ENCODE data around the gene EBF3. TPM values are rescaled to one million over a fixed set of nuclear protein-coding genes. Genes with fewer than 3 reads are reported as not detected.

The EBF3 gene
- total RNA-seq, 1 experiment from 2014 or later, result 0.12 TPM

DNA sequence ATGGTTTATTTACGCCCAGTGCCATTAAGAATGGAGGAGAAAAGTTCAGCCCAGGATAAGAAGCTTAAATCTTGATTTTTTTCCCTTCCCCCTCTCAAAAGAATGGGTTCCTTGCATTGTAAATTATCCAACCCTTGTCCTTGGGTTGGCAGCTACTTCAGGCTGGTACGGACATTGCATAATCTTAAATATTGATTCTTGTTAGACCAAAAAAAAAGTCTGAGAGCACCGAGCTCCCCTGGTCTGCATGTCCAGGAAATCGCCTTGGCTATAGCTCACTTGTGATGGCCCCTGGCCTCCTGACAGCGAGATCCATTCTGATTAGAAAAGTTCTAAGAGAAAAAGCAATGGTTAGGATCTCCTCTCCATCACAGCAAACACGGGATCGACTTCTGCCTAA, 151.7 kb downstream of the EBF3 start:
- no peaks in the 10 kb centered on the region for H3K27me3 ChIP-seq (ENCODE audit: insufficient read depth, low read length)
- ChIA-PET RAD21 (ENCODE audit: low non-redundant PET in 1 of 2, low total read pairs in 2 of 2, uncharacterized antibody in 2 of 2, unreplicated experiment in 2 of 2) (no interaction called here), CTCF (no interaction called here)

More for the DNA sequence above, 151.7 kb downstream of the EBF3 start:
- Histone ChIP-seq H3K4me2 (ENCODE audit: low read length) (no peak overlapping the region), H3K9ac (ENCODE audit: low read length) (no peak overlapping the region), H3K27ac (ENCODE audit: low read depth, low read length) (no peak overlapping the region), H2AFZ (ENCODE audit: low read depth, low read length, poor library complexity, severe bottlenecking) (no peak overlapping the region), H4K20me1 (ENCODE audit: insufficient read depth) (no peaks in the 10 kb centered on the region), H3K9me3 (ENCODE audit: control insufficient read depth in 1 of 2, insufficient read depth in 1 of 2, low read depth in 1 of 2, low read length in 2 of 2) (no peaks in the 10 kb centered on the region), H3K4me3 (replicated peaks in 1 of 2; ENCODE audit: low read depth in 1 of 2, low read length in 2 of 2) (no peak overlapping the region), H3K79me2 (ENCODE audit: insufficient read depth, low read length) (no peaks in the 10 kb centered on the region), H3K4me1 (ENCODE audit: control insufficient read depth in 1 of 2, insufficient read depth in 2 of 2, low read length in 2 of 2) (no peaks in the 10 kb centered on the region), H3K36me3 (ENCODE audit: control insufficient read depth in 1 of 2, insufficient read depth in 2 of 2, low read length in 2 of 2) (no peaks in the 10 kb centered on the region), H3K9me2 (ENCODE audit: insufficient read depth) (no peaks in the 10 kb centered on the region)
- intact Hi-C loops (cut with micrococcal nuclease), result no loop called here
- ATAC-seq, result no peak
- POLR2A ChIA-PET, result no interaction called here
- BruUV-seq (replicated peaks), result no TSS peak
- no peak for DNase-seq (ENCODE audit: low read depth, low spot score)
- TF ChIP-seq SP1 (IDR thresholded peaks at IDR 0.05; ENCODE audit: low read depth), result no peak
- no peak for TF ChIP-seq EZH2phosphoT487 (IDR thresholded peaks at IDR 0.05; ENCODE audit: borderline replicate concordance)
- TF ChIP-seq, protein P1, sequence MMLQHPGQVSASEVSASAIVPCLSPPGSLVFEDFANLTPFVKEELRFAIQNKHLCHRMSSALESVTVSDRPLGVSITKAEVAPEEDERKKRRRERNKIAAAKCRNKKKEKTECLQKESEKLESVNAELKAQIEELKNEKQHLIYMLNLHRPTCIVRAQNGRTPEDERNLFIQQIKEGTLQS (IDR thresholded peaks at IDR 0.05), result no peak
- no peak for TF ChIP-seq JUND (IDR thresholded peaks at IDR 0.05)
- no peak for TF ChIP-seq ELF1 (IDR thresholded peaks at IDR 0.05; ENCODE audit: borderline replicate concordance, low read depth)
- TF ChIP-seq EGR1 (IDR thresholded peaks at IDR 0.05; ENCODE audit: low read depth), result no peak
- TF ChIP-seq SIN3A (IDR thresholded peaks at IDR 0.05; ENCODE audit: low read depth), result no peak
- TF ChIP-seq, protein P2, sequence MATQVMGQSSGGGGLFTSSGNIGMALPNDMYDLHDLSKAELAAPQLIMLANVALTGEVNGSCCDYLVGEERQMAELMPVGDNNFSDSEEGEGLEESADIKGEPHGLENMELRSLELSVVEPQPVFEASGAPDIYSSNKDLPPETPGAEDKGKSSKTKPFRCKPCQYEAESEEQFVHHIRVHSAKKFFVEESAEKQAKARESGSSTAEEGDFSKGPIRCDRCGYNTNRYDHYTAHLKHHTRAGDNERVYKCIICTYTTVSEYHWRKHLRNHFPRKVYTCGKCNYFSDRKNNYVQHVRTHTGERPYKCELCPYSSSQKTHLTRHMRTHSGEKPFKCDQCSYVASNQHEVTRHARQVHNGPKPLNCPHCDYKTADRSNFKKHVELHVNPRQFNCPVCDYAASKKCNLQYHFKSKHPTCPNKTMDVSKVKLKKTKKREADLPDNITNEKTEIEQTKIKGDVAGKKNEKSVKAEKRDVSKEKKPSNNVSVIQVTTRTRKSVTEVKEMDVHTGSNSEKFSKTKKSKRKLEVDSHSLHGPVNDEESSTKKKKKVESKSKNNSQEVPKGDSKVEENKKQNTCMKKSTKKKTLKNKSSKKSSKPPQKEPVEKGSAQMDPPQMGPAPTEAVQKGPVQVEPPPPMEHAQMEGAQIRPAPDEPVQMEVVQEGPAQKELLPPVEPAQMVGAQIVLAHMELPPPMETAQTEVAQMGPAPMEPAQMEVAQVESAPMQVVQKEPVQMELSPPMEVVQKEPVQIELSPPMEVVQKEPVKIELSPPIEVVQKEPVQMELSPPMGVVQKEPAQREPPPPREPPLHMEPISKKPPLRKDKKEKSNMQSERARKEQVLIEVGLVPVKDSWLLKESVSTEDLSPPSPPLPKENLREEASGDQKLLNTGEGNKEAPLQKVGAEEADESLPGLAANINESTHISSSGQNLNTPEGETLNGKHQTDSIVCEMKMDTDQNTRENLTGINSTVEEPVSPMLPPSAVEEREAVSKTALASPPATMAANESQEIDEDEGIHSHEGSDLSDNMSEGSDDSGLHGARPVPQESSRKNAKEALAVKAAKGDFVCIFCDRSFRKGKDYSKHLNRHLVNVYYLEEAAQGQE (IDR thresholded peaks at IDR 0.05; ENCODE audit: low read depth), result no peak
- TF ChIP-seq POLR2AphosphoS5 (IDR thresholded peaks at IDR 0.05; ENCODE audit: low read depth, low read length), result no peak
- TF ChIP-seq POLR2A (IDR thresholded peaks at IDR 0.05; ENCODE audit: borderline replicate concordance, extremely low read depth, insufficient read depth, insufficient read length), result no peak
- no peak for TF ChIP-seq RAD21 (IDR thresholded peaks at IDR 0.05; ENCODE audit: low read depth)
- no peak for TF ChIP-seq ZFX (IDR thresholded peaks at IDR 0.05)

Data from HCT116 (cell line).